GM18858 (cell line): ENCODE data around the gene STPG3.

Source experiments
- ATAC-seq: cut with Tn5 transposase; IDR thresholded peaks from one replicate; pipeline ENCODE4 v1.9.1; 2021; ENCODE audit not compliant: unreplicated experiment

STPG3 gene

DNA sequence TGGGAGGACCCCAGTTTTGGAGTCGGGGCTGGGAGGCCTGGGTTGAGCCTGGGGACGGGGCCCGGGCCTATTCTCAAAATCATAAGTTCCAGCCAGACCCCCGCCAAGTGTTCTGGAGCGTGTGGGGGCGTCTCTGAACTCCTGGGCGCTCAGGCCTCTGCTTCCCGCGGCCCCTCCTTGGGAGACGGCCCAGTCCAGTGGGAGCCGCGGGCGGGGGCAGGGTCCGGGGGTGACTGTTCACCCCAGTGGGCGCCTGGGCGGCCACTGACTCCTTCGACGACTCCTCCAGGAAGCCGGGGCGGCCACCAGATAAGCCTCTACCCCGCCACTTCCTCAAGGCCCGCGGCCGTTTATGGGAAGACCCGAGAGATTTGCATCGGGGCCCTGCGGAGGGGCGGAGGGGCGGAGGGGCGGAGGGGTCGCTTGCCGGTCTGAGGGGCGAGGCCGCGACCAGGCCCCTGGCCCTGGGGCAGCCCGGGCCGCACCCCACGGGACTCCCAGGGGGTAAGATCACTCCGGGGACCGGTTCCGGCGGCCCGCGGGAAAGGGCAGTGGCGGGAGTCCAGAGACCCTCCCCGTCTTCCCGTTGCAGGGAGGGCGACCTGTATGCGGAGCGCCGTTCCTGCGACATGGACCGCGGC lies 27.1 kb downstream of the STPG3 start:
- no peak for ATAC-seq

DNA sequence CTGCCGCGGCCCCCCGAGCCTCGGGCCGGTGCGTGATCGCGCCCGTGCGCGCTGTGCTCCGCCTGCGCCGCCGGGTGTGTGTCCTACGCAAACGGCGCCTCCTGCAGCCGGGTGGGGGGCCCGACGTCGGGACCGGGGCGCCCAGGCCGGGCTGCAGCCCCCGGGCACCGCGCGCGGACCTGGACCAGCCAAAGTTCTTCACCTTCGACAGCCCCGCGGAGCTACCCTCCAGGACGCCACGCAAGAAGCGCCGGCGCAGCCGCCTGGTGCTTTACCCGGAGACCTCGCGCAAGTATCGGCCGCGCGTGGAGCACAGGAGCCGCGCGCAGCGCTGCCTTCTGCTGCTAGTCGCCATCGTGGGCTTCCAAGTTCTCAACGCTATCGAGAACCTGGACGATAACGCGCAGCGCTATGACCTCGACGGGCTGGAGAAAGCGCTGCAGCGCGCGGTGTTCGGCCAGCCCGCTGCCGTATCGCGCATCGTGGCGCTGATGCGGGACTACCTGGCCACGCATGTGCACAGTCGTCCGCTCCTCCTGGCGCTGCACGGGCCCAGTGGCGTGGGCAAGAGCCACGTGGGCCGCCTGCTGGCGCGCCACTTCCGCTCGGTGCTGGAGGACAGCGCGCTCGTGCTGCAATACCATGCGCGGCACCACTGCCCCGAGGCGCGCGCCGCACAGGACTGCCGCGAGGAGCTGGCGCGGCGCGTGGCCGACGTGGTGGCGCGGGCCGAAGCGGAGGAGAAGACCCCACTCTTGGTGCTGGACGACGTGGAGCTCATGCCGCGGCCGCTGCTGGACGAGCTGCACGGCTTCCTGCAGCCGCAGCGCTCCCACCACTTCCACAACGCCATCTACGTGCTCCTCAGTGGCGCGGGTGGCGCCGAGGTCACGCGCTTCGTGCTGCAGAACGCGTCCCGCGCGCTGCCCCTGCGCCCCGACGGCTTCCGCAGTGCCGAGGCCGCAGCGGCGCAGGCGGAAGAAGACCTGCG lies 27.9 kb downstream of the STPG3 start:
- no peak for ATAC-seq

DNA sequence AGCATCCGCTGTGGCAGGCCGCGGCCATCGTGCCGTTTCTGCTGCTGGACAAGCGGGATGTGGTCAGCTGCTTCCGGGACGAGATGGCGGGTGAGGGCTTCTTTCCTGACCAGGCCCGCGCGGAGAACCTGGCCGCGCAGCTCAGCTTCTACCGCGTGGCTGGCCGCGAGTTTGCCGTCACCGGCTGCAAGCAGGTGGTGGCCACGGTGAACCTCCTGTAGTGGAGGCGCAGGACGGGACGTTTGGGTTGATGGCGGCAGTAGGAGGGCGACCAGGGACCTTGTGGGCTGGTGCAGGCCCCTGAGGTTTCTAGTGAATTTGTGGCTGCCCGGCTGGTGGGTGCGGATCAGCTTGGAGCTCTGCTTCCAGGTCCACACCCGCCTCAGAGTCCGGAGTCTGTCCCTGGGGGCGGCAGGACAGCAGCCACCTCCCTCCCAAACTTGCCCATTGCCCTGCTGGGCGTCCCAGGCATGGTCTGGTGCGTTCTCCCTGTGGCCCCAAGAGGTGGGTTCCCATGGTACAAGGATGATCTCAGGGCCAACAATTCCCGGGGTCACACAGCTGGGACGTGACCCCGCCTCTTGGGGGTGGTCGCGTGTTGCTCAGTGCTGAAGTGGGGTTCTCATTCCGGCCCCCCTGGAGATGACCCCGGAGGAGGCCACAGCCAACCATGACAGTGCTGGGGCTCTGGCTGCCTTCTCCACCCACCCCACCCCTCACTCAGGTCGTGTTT lies 28.8 kb downstream of the STPG3 start:
- ATAC-seq = no peak

DNA sequence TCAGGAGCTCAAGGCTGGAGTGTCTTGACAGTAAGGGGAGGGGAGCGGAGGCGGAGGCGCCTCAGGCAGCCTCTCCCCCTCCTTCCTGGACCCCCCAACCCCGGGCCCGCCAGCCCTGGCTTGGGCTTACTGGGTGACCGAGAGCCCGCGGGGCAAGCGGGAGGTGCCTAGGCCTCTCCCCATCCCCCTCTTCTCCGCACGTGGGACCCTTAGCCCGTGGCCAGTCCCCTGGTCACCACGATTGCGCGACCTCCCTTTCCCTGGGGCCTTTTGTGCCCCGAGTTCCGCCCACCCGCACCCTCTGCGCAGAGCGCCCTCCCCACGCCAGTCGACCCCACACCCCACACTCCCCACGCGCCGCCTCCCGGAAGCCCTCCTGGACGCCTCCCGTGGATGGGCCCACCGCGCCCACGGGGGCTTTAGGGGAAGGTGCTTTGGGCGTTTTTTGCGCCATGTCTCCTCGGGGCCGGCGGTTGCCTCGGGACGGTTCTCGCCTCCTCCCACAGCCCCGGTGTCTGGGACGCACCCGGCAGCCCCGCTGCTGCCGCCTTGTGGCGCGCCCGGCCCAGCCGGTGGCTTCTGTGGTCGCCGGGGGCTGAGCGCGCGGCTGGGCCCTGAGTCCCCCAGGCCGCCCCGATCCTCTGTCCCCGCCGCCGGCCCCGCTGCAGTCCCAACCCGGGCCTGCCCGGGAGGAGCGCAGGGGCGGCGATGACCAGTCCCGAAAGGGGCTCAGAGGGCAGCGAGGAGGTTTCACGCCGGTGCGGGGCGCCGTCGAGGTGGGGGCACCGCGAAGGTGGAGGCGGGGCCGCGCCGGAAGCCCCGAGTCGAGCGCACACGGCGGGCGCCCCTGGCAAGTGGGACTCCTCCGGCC lies 29.6 kb downstream of the STPG3 start:
- no peak for ATAC-seq

DNA sequence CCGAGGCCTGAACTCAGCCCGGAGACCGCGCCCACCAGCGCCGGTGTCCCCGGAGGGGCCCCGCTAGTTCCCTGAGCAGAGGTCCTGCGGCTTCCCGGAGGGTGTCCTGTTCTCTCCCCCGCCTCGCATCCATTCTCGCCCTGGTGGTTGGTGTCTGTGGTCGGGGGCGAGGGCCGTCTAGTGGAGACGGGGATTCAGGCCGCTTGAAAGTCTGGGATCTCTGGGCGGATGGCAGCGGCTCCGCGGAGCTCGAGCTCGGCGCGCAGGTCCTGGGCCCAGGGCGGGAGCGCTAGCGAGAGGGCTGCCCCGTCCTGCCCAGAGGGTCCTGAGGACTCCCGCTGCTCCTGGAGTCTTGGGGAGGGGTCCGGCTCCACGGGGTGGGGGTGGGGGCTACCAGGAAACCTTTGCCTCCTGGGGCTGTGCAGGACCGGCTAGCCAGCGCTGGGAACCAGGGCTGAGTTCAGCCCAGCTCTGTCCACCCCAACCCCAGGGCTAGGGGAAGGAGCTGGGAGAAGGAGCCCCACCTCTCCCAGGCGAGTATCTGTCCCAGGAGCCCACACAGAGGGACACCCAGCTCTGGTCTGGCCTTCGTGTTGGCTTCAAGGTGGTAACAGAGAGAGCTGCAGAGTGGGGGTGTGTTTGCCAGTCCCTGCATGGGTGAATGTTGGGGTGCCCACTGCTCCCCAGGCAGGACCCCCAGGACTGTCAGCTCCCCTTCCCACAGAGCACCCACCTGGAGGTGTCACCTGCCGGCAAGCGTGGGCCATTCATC lies 30.4 kb downstream of the STPG3 start:
- ATAC-seq = no peak

DNA sequence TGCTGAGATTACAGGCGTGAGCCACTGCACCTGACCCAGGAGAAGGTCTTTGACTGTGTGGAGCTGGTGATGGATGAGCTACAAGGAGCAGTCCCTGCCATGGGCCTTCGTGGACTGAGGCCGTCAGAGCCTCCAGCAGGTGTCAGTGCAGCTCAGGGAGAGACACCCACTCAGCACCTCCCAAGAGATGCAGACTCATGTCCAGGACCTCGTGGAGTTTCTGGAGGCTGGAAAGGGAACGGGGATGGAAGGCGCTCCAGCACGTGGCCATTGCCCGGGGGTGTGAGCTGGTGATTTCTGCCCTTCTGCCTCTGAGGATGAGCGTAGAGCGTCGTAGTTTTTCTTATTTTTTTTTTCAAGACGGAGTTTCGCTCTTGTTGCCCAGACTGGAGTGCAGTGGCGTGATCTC lies 35.9 kb downstream of the STPG3 start:
- ATAC-seq = no peak

DNA sequence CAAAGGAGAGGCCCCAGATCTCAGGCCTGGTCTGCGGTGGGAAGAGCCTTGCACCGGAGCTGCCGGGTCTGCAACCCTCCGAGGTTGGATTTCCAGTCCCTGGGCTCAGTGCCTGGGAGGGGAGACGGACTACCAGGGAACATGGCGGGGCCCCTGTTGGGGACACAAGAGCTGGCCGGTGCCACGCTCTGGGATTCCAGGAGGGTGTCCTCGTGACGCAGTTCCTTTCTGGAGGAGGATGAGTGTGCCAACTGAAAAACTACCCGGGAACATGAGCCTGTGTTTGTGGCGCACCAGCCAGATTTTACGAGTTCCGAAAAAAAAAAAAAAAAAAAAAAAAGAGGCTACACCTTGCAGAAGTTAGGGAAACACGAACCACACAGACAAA lies 42.0 kb downstream of the STPG3 start:
- no peak for ATAC-seq

DNA sequence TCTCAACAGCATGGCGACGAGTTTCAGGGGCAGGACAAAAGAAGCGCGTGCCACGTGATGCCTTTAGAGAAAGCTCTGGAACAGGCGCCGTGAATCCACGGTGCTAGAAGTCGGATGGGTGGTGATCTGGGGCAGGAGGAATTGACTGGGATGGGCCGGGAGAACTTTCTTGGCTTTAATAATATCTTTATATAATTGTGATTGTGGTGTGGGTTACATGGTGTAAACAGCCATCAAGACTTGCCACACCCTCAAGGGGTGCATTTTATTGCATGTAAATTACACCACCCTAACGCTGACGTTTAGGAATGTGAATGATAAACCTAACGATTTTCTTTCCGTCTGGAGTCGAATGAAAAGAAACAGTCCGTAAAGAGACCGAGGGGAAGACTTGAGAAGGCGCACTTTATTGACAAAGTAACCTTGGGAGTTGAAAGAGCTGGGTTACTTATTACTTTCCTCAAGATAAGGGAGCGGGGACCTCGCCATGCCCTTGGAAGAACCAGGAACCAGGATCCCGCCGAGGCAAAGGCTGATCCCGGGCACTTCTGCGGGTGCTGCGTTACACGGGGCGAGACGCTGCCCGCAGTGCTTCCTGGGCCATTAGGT lies 42.5 kb downstream of the STPG3 start:
- no peak for ATAC-seq

DNA sequence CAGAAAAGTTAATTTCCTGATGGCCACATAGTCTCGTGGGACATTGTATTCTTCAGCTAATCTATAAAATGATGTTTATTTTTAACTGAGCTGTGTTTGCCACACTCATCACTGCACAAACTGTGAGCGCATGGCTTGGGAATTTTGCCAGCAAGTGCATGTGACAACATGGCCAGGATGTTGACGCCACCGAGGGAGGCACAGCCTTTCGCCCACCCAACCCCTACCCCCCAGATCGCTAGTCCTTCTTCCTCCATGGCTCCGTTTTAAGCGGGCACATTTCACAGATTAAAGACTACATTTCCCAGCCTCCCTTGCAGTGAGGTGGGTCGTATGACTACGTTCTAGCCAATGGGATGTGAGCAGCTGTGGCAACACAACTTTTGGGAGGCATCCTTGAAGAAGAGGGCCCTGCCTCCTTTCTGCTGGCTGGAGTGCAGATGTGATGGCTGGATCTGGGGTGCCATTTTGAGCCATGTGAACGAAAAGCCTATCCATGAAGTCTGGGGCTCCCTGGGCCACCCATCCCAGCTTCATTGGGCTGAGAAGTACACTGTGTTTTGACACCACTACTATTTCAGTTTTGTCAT lies 43.1 kb downstream of the STPG3 start:
- ATAC-seq = no peak

DNA sequence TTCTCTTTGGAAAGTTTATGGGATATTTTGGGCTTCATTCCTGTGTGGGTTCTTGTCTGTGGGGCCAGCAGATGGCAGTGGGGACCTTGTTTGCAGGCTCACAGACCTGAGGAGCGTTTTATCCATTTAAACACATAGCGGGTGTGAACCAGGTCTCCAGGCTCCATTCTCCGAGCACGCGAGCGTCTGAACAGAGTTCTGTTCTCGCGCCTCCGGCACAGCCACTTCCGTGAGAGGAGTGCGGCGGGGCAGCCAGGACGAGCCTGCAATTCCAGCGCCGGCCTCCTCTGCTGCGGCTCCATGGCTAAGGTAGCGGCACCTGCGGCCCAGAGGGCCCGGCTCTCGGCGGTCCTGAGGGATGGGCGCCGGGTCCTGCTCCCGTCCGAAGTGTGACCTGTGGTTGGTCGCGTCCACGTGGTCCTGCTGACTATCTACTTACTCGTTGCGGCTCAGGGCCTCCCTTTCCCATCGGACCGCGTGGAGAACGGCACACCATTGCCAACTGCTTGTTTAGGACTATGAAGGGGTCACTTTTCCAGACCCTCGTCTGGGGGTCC lies 43.7 kb downstream of the STPG3 start:
- no peak for ATAC-seq

DNA sequence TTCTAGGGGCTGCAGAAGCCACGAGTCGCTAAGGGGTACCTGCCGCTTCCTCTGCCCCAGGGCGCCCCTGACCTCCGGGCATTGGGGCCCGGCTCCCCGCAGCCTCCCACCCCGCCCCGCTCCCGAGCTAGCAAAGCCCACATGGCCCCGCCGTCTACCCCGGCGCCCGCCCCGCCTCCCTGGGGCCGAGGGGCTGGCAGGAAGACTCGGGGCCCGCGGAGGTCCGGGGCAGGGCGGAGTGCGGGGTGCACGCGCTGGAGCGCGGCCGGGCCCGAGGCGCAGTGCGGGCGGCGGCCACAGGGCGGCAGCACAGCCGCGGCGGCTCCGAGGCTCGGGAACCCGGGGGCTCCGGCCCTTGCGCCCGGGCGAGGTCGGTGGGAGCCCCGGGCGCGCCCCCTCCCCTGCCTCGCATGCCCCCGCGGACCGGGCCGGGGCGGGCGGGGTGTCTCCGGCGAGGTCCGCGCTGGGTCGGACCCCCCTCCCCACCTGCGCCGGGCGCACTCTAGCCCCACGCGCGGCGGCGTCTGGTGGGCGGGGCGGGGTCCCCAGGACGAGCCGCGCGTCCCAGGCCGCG lies 44.2 kb downstream of the STPG3 start:
- no peak for ATAC-seq

DNA sequence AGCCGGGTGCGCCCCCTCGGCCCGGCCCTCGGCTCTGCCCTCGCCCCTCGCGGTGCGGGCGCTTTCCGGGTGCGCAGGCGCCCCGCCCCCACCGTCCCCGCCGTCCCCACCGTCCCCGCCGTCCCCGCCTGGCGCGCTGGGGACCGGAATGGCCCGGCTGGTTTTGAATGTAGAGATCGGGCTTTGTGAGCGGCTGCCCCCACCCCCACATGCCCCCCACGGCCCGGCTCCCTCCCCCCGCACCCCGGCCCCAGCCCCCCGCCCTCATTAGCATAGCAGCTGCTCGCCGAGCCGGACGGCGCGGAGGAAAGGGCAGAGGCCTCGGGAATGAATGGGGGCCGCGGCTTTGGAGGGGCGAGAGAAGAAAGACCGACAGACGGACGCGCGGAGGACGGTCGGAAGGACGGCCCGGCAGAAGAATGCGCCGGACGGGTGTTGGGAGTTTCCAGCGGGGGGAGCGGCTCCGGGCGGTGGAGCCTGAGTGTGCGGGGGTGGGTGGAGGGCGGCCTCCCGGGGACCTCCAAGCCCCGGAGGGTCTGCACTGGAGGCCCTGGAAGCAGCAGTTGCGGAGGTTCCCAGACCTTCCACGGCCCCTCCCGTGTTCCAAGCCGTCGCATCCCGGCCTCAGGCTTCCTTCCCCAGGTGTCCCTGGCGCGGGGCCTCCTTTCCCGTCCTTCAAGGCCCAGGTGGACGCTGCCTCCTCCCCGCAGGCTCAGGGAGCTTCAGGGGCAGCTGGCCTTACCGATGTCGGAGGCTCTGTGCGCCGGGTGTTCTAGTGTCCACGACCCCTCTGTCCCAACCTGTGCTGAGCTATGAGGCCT lies 45.0 kb downstream of the STPG3 start:
- no peak for ATAC-seq

DNA sequence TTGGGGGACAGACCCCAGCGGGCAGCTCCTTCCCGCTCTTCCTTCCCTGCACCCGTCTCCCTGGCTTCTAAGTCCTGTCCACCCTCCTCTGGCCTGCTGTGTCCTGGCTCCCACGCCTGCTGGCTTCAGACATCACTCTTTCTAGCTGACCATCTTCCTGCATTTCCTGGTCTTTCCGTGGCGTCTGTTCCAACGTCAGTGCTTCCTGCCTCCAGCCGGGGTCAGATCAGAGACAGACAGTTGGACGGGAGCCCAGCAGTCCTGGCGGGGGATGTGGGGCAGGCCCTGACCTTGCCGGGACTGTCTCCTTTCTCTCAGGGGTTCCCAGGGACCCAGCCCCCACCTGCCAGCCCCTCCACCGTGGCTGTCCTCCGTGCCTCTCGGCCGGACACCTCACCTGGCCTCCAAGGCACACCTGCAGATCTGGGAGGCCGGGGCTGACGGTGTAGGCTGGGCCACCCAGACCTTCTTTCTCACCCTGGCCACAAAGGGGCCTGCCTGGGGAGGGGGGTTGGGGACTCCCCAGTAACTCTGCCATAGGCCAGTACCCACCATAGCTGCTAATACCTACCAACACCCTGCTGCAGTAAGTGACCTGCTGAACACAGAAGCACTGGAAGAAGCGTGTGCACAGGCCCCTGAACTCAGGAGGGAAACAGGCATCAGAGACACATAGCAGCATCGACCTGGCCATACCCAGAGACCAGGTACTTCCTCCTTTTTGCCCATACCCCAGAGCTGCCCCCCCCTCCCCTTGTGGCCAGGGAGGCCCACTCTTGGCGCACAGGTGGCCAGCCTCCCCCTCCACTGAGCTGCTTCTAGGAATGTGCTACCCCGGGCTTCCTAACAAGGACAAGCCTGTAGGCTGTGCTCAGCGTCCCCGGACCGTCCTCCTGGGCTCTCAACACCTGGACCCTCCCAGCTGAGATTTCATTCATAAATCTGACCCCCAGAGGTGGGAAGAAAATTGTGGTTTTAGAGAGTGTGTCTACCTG lies 45.9 kb downstream of the STPG3 start:
- ATAC-seq = no peak

DNA sequence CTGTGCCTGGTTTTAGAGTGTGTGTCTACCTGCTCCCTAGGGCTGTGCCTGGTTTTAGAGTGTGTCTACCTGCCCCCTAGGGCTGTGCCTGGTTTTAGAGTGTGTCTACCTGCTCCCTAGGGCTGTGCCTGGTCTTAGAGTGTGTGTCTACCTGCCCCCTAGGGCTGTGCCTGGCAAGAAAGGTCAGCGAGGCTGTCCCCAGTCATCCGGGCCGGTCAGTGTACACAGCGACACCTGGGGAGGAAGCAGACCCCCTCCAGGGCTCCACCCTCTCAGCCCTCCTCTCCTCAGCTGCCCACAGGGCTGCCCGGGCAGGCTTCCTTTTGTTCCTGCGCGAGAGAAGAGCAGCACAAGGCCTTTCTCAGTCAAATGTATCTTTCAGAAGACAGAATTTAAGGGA lies 46.9 kb downstream of the STPG3 start:
- ATAC-seq = no peak

DNA sequence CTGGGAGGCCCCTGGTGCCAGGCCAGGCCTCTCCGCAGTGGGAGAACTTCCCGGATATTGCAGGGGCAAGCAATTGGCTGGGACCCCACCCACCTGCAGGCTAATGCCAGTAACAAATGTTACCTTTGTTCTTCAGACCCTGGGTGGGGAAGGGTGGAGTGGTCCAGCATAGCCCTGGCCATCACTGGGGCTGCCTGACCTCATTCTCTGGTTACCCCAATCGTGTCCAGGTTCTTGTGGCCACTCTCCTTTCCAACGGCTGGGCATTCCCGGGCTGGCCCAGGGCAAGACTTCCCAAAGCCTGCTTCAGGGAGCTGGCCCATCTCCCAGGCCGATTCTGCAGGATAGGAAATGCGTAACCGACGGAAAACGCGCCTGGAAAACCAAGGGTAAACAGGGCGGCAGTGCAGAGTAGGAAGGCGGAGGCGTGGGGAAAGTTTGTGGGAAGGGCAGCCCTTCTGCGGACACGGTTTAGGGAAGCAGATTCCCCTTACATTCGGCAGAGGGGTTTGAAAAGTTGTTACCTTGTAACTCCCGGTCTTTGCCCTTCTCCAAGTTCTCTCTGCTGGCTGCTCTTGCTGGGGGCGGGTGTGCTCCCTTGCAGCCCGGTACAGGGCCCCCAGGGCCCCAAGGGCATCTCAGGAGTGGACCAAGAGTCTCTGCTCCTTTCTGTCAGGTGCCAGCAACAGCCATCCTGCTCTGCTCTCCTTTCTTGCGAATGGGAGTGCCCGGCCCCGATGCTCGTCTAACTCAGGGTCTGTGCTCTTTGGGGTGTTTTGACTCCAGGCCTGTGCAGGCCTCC lies 47.5 kb downstream of the STPG3 start:
- ATAC-seq = no peak

DNA sequence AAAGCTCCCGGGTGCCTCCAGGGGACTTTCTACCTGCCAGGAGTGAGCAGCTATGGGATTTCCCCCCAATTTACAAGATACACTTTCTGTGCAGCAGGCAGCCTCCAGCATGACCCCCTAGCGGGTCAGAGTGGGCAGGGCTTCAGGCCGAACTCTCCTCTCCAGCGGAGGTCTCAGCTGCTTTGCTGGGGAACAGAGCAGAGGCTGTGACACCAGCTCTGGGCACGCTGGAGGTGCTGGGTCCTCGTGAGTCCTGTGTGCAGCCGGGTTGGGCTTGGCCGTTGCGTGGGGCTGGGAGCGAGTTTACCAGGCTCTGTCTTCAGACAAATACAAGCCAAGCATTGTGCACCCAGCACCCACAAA lies 48.1 kb downstream of the STPG3 start:
- no peak for ATAC-seq
